Measurements from ENCODE around the gene OXER1.

Gene OXER1

GRCh38 chr2:42804891-42805290, 41.0 kb upstream of the OXER1 start:
- Histone ChIP-seq H3K4me3 (ENCODE audit: low read length) (no peak overlapping the region), H3K36me3 (replicated peaks; ENCODE audit: low read depth, low read length) (no peaks in the 10 kb centered on the region), H3K9ac (ENCODE audit: low read length) (no peak overlapping the region), H3K27me3 (ENCODE audit: low read depth, low read length) (0 out of 2 replicates have a peak, but pooled peaks cover 3% of the 10 kb centered on the region), H4K20me1 (ENCODE audit: insufficient read depth, low read length) (no peaks in the 10 kb centered on the region), H3K79me2 (ENCODE audit: low read length) (no peaks in the 10 kb centered on the region), H3K27ac (ENCODE audit: low read length) (no peak overlapping the region), H3K4me2 (ENCODE audit: low read length) (no peak overlapping the region), H3K4me1 (ENCODE audit: low read length) (peaks cover 15% of the 10 kb centered on the region), H3K9me3 (ENCODE audit: insufficient read depth, low read length) (no peaks in the 10 kb centered on the region), H2AFZ (ENCODE audit: low read depth, low read length) (no peak overlapping the region)
- TF ChIP-seq, protein P1, sequence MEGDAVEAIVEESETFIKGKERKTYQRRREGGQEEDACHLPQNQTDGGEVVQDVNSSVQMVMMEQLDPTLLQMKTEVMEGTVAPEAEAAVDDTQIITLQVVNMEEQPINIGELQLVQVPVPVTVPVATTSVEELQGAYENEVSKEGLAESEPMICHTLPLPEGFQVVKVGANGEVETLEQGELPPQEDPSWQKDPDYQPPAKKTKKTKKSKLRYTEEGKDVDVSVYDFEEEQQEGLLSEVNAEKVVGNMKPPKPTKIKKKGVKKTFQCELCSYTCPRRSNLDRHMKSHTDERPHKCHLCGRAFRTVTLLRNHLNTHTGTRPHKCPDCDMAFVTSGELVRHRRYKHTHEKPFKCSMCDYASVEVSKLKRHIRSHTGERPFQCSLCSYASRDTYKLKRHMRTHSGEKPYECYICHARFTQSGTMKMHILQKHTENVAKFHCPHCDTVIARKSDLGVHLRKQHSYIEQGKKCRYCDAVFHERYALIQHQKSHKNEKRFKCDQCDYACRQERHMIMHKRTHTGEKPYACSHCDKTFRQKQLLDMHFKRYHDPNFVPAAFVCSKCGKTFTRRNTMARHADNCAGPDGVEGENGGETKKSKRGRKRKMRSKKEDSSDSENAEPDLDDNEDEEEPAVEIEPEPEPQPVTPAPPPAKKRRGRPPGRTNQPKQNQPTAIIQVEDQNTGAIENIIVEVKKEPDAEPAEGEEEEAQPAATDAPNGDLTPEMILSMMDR (IDR thresholded peaks at IDR 0.05; ENCODE audit: low read depth, low read length): no peak
- no peak for TF ChIP-seq EZH2phosphoT487 (IDR thresholded peaks at IDR 0.05; ENCODE audit: low read depth)

DNA sequence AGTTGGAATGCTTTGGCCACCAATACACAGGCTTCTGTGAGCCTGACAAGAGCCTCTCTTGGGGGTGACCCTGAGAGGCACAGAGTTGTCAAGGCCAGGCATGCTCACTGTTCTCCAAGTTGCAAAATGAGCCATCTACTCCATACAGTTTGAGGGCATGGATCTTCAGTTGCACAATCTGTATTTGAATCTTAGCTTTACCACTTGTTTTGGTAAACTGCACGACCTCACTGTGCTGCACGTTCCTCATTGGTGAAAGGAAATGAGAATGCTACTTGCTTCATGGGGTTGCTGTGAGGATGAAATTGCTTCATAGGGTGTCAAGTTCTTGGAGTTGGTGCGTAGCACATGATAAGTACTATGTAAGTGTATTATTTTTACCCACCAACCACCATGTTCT, 40.4 kb upstream of the OXER1 start:
- Histone ChIP-seq H3K4me2 (ENCODE audit: low read length) (no peak overlapping the region), H3K27ac (ENCODE audit: low read length) (no peak overlapping the region), H3K36me3 (replicated peaks; ENCODE audit: low read depth, low read length) (no peaks in the 10 kb centered on the region), H3K9me3 (ENCODE audit: insufficient read depth, low read length) (no peaks in the 10 kb centered on the region), H3K4me3 (ENCODE audit: low read length) (no peak overlapping the region), H3K27me3 (ENCODE audit: low read depth, low read length) (0 out of 2 replicates have a peak, but pooled peaks cover 3% of the 10 kb centered on the region), H2AFZ (ENCODE audit: low read depth, low read length) (no peak overlapping the region), H3K4me1 (ENCODE audit: low read length) (peaks cover 13% of the 10 kb centered on the region), H4K20me1 (ENCODE audit: insufficient read depth, low read length) (no peaks in the 10 kb centered on the region), H3K79me2 (ENCODE audit: low read length) (no peaks in the 10 kb centered on the region), H3K9ac (ENCODE audit: low read length) (no peak overlapping the region)
- TF ChIP-seq, protein P1 (IDR thresholded peaks at IDR 0.05; ENCODE audit: low read depth, low read length): no peak
- no peak for TF ChIP-seq EZH2phosphoT487 (IDR thresholded peaks at IDR 0.05; ENCODE audit: low read depth)

DNA sequence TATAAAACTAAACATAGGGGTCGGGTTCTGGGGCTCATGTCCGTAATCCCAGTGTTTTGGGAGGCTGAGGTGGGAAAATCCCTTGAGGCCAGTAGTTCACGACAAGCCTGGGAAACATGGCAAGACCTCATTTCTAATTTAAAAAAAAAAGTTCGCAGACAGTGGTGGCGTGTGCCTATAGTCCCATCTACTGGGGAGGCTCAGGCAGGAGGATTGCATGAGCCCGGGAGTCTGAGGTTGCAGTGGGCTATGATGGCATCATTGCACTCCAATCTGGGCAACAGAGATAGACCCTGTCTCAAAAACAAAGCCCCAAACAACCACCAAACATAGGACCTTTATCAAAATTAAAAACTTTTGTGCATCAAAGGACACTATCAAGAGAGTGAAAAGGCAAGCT, 38.2 kb upstream of the OXER1 start:
- TF ChIP-seq EZH2phosphoT487 (IDR thresholded peaks at IDR 0.05; ENCODE audit: low read depth): no peak
- TF ChIP-seq, protein P1 (IDR thresholded peaks at IDR 0.05; ENCODE audit: low read depth, low read length): no peak
- Histone ChIP-seq H3K9ac (ENCODE audit: low read length) (no peak overlapping the region), H3K9me3 (ENCODE audit: insufficient read depth, low read length) (no peaks in the 10 kb centered on the region), H3K4me3 (ENCODE audit: low read length) (no peak overlapping the region), H3K27ac (ENCODE audit: low read length) (no peak overlapping the region), H4K20me1 (ENCODE audit: insufficient read depth, low read length) (no peaks in the 10 kb centered on the region), H3K4me1 (ENCODE audit: low read length) (peaks cover 12% of the 10 kb centered on the region), H2AFZ (ENCODE audit: low read depth, low read length) (no peak overlapping the region), H3K27me3 (ENCODE audit: low read depth, low read length) (0 out of 2 replicates have a peak, but pooled peaks cover 3% of the 10 kb centered on the region), H3K79me2 (ENCODE audit: low read length) (no peaks in the 10 kb centered on the region), H3K36me3 (replicated peaks; ENCODE audit: low read depth, low read length) (no peaks in the 10 kb centered on the region), H3K4me2 (ENCODE audit: low read length) (no peak overlapping the region)

DNA sequence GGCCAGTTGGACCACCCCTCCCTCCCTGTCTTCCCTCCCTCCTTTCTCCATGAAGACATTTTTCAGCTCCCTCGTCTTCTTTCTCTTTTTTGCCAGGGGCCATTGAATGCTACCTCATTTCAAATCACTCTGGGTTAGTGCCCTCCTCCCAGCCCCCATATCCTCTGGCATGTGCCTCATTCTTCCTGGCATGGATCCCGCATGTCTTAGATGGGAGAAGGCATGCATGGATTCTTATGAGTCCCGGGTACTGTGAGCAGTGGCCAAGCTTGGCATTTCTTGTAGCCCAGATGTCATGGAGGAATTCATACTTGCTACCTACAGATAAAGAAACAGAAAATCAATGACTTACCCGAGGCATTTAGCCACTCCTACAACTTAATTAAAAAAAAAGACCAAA, 37.4 kb upstream of the OXER1 start:
- Histone ChIP-seq H3K4me1 (ENCODE audit: low read length) (peaks cover 20% of the 10 kb centered on the region), H3K79me2 (ENCODE audit: low read length) (no peaks in the 10 kb centered on the region), H3K27me3 (ENCODE audit: low read depth, low read length) (0 out of 2 replicates have a peak, but pooled peaks cover 3% of the 10 kb centered on the region), H4K20me1 (ENCODE audit: insufficient read depth, low read length) (no peaks in the 10 kb centered on the region), H3K36me3 (replicated peaks; ENCODE audit: low read depth, low read length) (no peaks in the 10 kb centered on the region), H3K4me2 (ENCODE audit: low read length) (no peak overlapping the region), H3K9ac (ENCODE audit: low read length) (no peak overlapping the region), H3K9me3 (ENCODE audit: insufficient read depth, low read length) (no peaks in the 10 kb centered on the region), H3K27ac (ENCODE audit: low read length) (no peak overlapping the region), H3K4me3 (ENCODE audit: low read length) (no peak overlapping the region), H2AFZ (ENCODE audit: low read depth, low read length) (no peak overlapping the region)
- TF ChIP-seq, protein P1 (IDR thresholded peaks at IDR 0.05; ENCODE audit: low read depth, low read length): no peak
- TF ChIP-seq EZH2phosphoT487 (IDR thresholded peaks at IDR 0.05; ENCODE audit: low read depth): no peak

All from OCI-LY3 (cell line).